Heart right ventricle (tissue), 16 donors: ENCODE measurements around the gene HRNR. TPM values are rescaled to one million over a fixed set of nuclear protein-coding genes. Genes with fewer than 3 reads are reported as not detected.

Experiments
- ATAC-seq, 8 donors: fragments of 200-7000 bp; cut with Tn5 transposase; one replicate each; pipeline ENCODE4 v1.9.1; 2020; ENCODE audit warnings: mild to moderate bottlenecking in 8 of 8, moderate library complexity in 8 of 8, moderate number of reproducible peaks in 1 of 8
- DNase-seq, 2 donors: peaks; one replicate each; pipeline ENCODE4 v3.0.0-alpha.2; 2020
- H3K27ac ChIP-seq, 10 donors: fragments of 200-600 bp; sonication (generic) in 2 of 10; one replicate each; pipeline versions ENCODE4 v1.5.0 to v1.8.0; 2020 to 2022; ENCODE audit warnings: mild to moderate bottlenecking in 3 of 10
- H3K27me3 ChIP-seq, 7 donors: fragments of 200-600 bp; one replicate each; pipeline ENCODE4 v1.8.0; 2021 to 2022; ENCODE audit warnings: mild to moderate bottlenecking in 2 of 7
- H3K36me3 ChIP-seq, 9 donors: fragments of 200-600 bp; sonication (generic) in 1 of 9; one replicate each; pipeline versions ENCODE4 v1.5.0 to v1.8.0; 2020 to 2022; ENCODE audit warnings: mild to moderate bottlenecking in 2 of 9
- H3K4me1 ChIP-seq, 9 donors: fragments of 200-600 bp; sonication (generic) in 1 of 9; one replicate each; pipeline versions ENCODE4 v1.5.0 to v1.8.0; 2020 to 2022; ENCODE audit warnings: mild to moderate bottlenecking in 4 of 9
- H3K4me3 ChIP-seq, 10 donors: fragments of 200-600 bp; sonication (generic) in 2 of 10; one replicate each; pipeline versions ENCODE4 v1.5.0 to v1.8.0; 2020 to 2022; ENCODE audit warnings: mild to moderate bottlenecking in 7 of 10, moderate library complexity in 2 of 10
- H3K9me3 ChIP-seq, 11 donors: fragments of 200-600 bp in 10 of 11; sonication (generic) in 2 of 11; one replicate each; pipeline versions ENCODE4 v1.5.0 to v1.8.0; 2013 to 2022; ENCODE audit warnings: mild to moderate bottlenecking in 2 of 11, control low read depth in 1 of 11, moderate library complexity in 1 of 11
- WGBS, 2 donors: extraction: QIAGEN DNeasy Blood & Tissue Kit; methylation state at CpG; one replicate each; pipeline ENCODE4 v1.1.7; 2013; ENCODE audit warnings: inconsistent platforms in 1 of 2; 5-methylcytosine and 5-hydroxymethylcytosine counted together
- intact Hi-C, 10 donors: fragments of 100-400 bp; cut with DNase I; formaldehyde crosslinking; loops; one replicate each; pipeline versions ENCODE4 v1.11.1 to v1.14.2; 2022
- polyA plus RNA-seq, 2 donors: library from polyadenylated mRNA; stranded (reverse); fragments of 200-250 nt; gene quantifications; one replicate each; pipeline ENCODE4 v1.2.3, GENCODE V29; 2013
- total RNA-seq, 10 donors: library from RNA; stranded (reverse); fragmentation: NEBNext Ultra II Directional in 3 of 10; extraction: Animal tissue kit (Norgen Biotek cat#: 25700) in 3 of 10; gene quantifications; one replicate each; pipeline versions ENCODE4 v1.2.1 to v1.2.4, GENCODE V29; 2021 to 2023
- TF ChIP-seq, protein P1 (sequence below), 9 donors: fragments of 200-600 bp; sonication (generic) in 2 of 9; IDR thresholded peaks; one replicate each; pipeline versions ENCODE4 v1.5.0 to v1.8.0; 2021 to 2022; ENCODE audit warnings: antibody characterized with exemption in 9 of 9, mild to moderate bottlenecking in 5 of 9, moderate library complexity in 1 of 9
- donor health status: Arrhythmogenic right ventricular cardiomyopathy.
- donor health status: ischemic (EF 13 %, LVEDD 7.1; RV severe dilation, severe dysfunction).
- donor health status: healthy with polysubstance abuse.
- donor health status: DM: no; HTN: yes; CAD: no.
- donor health status: DM: no; HTN: no; CAD: no.
- donor health status: ischemic (EF 25% LVEDD 6.9; RV normal size, moderate dysfunction).
- donor health status: ischemic (EF 25% LVEDD 5.7; RV mildly dilated, moderate dysfunction).
- donor health status: healthy.
- donor health status: DM: yes; HTN: yes; CAD: no.
- donor health status: Ischemic cardiomyopathy.
- donor health status: ischemic (EF 35%, LVEDD 5.7; RV mildly dilated, moderate dysfunction).
- donor health status: nonischemic (EF 11% LVEDD 7.7; RV severe dilation, severe dysfunction).
- donor health status: DM: yes; HTN: yes; CAD: no.
- donor health status: PGD.
- donor health status: ischemic (EF 29% LVEDD 5.4; RV normal size, mild dysfunction).
- donor health status: nonischemic (EF 23%, LVEDD 6.1; RV moderate dilation, normal function).

HRNR gene
- total and polyA plus RNA-seq, 12 donors, result 0.07 TPM; not detected in 11

DNA sequence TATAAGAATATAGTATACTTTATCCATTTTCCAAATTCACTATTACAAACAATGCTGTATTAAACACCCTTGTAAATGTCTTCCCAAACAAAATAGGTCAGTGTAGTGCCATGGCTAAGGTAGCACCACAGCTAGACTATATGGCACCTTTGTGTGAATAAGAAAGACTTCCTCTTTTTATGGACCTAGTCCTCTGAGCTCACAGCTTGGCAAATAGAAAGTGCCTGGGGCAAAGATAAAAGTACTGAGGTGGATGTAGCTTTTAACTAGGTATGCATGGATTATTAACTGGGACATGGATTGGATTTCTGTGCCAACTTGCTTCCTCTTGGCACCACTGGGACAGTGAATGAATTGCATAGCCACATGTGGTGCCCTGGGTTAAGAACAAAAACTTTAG, 25.0 kb downstream of the HRNR start:
- peaks cover 0 to 9% (median 0%) of the 10 kb centered on the region in 11 donors for H3K9me3 ChIP-seq
- ATAC-seq, result no peak
- H3K27ac ChIP-seq, result no peak overlapping the region
- no peaks in the 10 kb centered on the region for H3K4me1 ChIP-seq
- TF ChIP-seq, protein P1, sequence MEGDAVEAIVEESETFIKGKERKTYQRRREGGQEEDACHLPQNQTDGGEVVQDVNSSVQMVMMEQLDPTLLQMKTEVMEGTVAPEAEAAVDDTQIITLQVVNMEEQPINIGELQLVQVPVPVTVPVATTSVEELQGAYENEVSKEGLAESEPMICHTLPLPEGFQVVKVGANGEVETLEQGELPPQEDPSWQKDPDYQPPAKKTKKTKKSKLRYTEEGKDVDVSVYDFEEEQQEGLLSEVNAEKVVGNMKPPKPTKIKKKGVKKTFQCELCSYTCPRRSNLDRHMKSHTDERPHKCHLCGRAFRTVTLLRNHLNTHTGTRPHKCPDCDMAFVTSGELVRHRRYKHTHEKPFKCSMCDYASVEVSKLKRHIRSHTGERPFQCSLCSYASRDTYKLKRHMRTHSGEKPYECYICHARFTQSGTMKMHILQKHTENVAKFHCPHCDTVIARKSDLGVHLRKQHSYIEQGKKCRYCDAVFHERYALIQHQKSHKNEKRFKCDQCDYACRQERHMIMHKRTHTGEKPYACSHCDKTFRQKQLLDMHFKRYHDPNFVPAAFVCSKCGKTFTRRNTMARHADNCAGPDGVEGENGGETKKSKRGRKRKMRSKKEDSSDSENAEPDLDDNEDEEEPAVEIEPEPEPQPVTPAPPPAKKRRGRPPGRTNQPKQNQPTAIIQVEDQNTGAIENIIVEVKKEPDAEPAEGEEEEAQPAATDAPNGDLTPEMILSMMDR (IDR thresholded peaks at IDR 0.05), result no peak
- H3K27me3 ChIP-seq, result no peaks in the 10 kb centered on the region
- intact Hi-C loops, result no loop called here
- no peak for DNase-seq
- H3K36me3 ChIP-seq, result no peaks in the 10 kb centered on the region
- no peak overlapping the region for H3K4me3 ChIP-seq

DNA sequence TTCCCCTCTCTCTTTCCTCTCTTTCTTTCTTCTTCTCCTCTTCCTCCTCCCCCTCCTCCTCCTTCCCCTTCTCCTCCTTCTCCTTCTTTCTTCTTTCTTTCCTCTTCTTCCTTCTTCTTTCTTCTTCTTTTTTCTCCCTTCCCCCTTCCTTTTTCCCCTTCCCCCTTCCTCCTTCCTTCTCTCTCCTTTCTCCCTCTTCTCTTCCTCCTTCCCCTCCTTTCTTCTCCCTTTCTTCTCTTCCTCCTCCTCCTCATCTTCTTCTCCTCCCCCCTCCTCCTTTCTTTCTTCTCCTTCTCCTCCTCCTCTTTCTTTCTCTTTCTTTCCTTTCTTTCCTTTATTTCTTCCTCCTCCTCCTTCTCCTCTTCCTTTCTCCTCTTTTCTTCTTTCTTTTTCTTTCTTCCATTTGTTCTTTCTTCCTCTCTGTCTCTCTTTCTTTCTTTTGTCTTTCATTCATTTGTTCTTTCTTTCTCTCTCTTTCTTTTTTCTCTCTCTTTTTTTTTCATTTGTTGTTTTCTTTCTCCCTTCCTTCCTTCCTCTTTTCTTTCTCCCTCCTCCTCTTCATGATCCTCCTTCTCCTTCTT, 26.5 kb downstream of the HRNR start:
- DNase-seq (no peak), ATAC-seq (no peak)
- H3K4me3 ChIP-seq, result no peak overlapping the region
- H3K4me1 ChIP-seq, result no peaks in the 10 kb centered on the region
- peaks cover 0 to 9% (median 0%) of the 10 kb centered on the region in 11 donors for H3K9me3 ChIP-seq
- no peaks in the 10 kb centered on the region for H3K27me3 ChIP-seq
- intact Hi-C loops, result no loop called here
- TF ChIP-seq, protein P1 (IDR thresholded peaks at IDR 0.05), result no peak
- H3K36me3 ChIP-seq, result no peaks in the 10 kb centered on the region
- no peak overlapping the region for H3K27ac ChIP-seq

DNA sequence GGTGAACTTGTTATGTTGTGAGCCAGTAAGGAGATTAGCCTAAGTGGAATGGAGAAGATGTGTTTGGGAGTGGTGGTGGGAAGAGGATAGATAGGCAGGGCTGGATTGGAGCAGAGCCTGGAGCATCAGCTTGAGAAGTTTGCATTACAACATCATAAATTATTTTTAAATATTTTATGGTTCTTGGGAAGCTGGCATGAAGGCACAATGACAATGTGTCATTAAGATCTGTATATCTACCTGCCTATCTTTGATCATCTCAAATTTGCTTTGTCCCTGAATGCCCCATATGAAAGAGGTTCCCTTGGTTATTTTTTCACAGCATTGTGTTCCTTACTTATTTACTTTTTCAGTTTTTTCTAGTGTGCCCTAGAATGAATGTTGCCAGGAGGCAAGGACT, 32.3 kb downstream of the HRNR start:
- peaks cover 0 to 24% (median 0%) of the 10 kb centered on the region in 7 donors for H3K27me3 ChIP-seq
- H3K4me1 ChIP-seq, result peaks cover 0 to 15% (median 0%) of the 10 kb centered on the region in 9 donors
- no peak for DNase-seq
- TF ChIP-seq, protein P1 (IDR thresholded peaks at IDR 0.05), result no peak
- ATAC-seq, result no peak
- H3K36me3 ChIP-seq, result no peaks in the 10 kb centered on the region
- intact Hi-C loops, result loop anchor here in 5 of 10 donors (1.0 to 5.0 kb wide), 6 partner anchors 155 to 269 kb away; no protein-coding TSS in a partner anchor
- H3K9me3 ChIP-seq, result peaks cover 0 to 9% (median 0%) of the 10 kb centered on the region in 11 donors
- H3K27ac ChIP-seq, result no peak overlapping the region
- no peak overlapping the region for H3K4me3 ChIP-seq

DNA sequence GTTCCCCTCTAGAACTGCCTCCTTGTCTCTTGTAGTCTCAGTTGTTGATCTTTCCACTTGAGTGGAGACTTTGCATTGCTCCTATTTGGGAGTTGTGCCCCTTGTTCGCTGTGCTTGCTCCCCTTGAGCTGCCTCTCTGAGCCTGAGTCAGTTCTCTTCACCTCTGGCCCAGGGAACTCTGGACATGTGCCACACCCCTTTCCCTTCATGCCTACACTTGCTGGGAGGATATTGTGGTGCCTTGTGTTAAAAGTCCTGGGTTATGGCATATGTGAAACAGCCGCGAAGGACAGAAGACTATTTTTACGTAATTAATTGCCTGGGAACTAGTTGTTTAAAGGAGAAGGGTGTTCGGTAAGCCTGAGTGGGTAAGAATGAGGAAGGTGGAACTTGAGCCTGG, 32.7 kb downstream of the HRNR start:
- H3K4me3 ChIP-seq, result no peak overlapping the region
- TF ChIP-seq, protein P1 (IDR thresholded peaks at IDR 0.05), result no peak
- peaks cover 0 to 24% (median 0%) of the 10 kb centered on the region in 7 donors for H3K27me3 ChIP-seq
- no peaks in the 10 kb centered on the region for H3K36me3 ChIP-seq
- 89 to 93% methylated on average over 5 of the region's 5 CpGs for WGBS, 2 donors
- ATAC-seq (no peak), DNase-seq (no peak)
- intact Hi-C loops, result loop anchor here in 5 of 10 donors (1.0 to 5.0 kb wide), 5 partner anchors 155 to 266 kb away; no protein-coding TSS in a partner anchor
- H3K27ac ChIP-seq, result no peak overlapping the region
- H3K4me1 ChIP-seq, result peaks cover 0 to 15% (median 0%) of the 10 kb centered on the region in 9 donors
- H3K9me3 ChIP-seq, result peaks cover 0 to 9% (median 0%) of the 10 kb centered on the region in 11 donors
